GM10266 (cell line): ENCODE data around the gene LIPG.

ENCODE experiments used
- DNase-seq: peaks from one replicate; pipeline ENCODE4 v3.0.0; 2012; ENCODE audit errors: extremely low spot score
- TF ChIP-seq, protein P1 (sequence below): IDR thresholded peaks from 2 replicates; pipeline ENCODE4 v1.5.1; 2012; ENCODE audit warnings: mild to moderate bottlenecking, low read depth; ENCODE audit not compliant: control insufficient read depth, insufficient read depth; ENCODE audit errors: missing control alignments

The LIPG gene

GRCh38 chr18:49613641-49614151, 51.8 kb downstream of the LIPG start:
- TF ChIP-seq, protein P1, sequence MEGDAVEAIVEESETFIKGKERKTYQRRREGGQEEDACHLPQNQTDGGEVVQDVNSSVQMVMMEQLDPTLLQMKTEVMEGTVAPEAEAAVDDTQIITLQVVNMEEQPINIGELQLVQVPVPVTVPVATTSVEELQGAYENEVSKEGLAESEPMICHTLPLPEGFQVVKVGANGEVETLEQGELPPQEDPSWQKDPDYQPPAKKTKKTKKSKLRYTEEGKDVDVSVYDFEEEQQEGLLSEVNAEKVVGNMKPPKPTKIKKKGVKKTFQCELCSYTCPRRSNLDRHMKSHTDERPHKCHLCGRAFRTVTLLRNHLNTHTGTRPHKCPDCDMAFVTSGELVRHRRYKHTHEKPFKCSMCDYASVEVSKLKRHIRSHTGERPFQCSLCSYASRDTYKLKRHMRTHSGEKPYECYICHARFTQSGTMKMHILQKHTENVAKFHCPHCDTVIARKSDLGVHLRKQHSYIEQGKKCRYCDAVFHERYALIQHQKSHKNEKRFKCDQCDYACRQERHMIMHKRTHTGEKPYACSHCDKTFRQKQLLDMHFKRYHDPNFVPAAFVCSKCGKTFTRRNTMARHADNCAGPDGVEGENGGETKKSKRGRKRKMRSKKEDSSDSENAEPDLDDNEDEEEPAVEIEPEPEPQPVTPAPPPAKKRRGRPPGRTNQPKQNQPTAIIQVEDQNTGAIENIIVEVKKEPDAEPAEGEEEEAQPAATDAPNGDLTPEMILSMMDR = no peak

DNA sequence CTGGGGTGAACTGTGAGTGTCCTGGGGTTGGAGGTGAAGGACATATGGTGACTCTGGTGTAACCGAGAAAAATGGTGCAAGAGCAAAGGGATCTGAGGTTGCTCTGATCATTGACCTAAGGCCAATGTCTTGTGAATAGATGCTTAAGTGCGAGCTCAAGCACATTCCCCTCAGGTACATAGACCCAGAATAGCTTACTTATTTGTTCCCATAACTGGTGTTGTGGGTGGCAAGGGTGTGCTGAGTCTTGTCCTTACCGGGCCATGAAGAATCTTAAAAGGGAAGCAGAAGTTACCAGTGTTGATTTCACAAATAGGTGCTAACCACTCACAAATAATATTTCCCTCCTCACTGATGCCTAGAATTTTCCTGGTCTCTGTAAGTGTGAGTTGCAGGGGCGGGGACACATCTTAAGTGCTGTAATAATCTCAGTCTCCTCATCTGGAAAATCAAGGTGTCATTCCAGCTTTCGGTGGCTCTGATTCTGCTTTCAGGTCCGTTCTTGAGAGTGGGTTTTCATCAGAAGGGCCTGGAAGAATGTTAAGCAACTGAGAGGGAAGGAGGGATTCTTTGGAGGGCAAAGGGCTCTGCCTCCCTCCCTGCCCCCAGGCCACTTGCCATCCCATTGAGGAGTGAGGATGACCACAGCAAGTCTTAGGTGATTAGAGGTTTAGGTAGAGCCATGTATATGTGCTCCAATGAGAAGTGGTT, 54.9 kb downstream of the LIPG start:
- TF ChIP-seq, protein P1 = no peak
- no peak for DNase-seq

More at GRCh38 chr18:49613641-49614151, 51.8 kb downstream of the LIPG start:
- no peak for DNase-seq

- no peak for DNase-seq
- TF ChIP-seq, protein P1 = no peak
These were observed 55.5 kb downstream of the LIPG start for GRCh38 chr18:49617329-49617695.

DNA sequence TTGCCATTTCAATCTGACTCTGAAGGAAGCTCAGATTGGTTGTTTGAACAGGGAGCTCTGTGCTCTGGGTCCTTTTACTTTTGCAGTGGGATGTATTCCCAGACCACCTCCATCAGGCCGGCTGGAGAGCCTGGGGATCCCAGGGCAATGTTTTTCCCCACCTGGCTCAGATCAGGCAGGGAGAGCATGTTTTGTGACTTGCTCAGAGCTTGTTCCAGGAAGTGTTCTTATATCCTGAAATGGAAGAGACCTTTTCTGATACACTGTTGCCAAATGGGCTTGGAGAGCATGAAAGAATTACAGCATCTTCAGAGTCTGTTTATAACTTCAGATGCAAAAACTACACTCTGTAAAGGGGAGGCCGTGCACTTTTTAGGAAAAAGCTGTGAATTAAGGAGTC, 56.0 kb downstream of the LIPG start:
- DNase-seq = no peak
- TF ChIP-seq, protein P1 = no peak

GRCh38 chr18:49618742-49619681, 57.2 kb downstream of the LIPG start:
- TF ChIP-seq, protein P1 = no peak
- DNase-seq = no peak

DNA sequence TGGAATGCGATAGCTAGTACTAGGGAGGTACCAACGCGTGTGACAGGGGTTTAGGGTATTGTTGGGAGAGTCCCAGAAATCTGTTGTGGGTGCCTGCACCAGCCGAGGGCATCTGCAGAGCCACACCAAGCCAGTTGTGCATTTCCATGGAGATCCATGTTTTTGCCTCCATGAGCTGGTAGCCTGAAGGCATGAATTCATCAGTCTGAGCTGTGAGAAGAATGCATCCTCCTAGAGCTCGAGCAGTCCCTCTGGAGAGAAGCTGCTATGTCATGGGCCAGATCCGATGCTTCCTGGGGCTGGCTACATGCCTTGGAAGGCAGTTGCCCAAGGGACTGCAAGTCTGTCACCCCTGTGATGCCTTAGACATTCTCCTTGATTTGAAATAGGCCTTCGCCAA, 57.9 kb downstream of the LIPG start:
- TF ChIP-seq, protein P1 = no peak
- no peak for DNase-seq
